HepG2 (cell line): ENCODE results near the gene STAP1. TPM values are rescaled to one million over a fixed set of nuclear protein-coding genes. Genes with fewer than 3 reads are reported as not detected.
"Not testable (repeated sequence)": the region's sequence is repeated elsewhere in the genome, so short reads cannot be mapped to it uniquely, and the experiment has no call there.

ENCODE experiments used
- ATAC-seq: fragments of 200-7000 bp; cut with Tn5 transposase; 3 replicates; pipeline ENCODE4 v1.9.1; 2020; ENCODE audit warnings: mild to moderate bottlenecking, moderate library complexity
- BruUV-seq: library from RNA; stranded (reverse); fragments of 400-500 nt; replicated peaks from 2 replicates; lab custom pipeline; 2021; lab: Mats Ljungman, UMichigan
- CTCF ChIA-PET: fragments of 300-600 bp; formaldehyde crosslinking; extraction: SDS; loops from one replicate; lab custom pipeline; 2021; ENCODE audit warnings: low total read pairs, inconsistent platforms, low intra/inter-chr PET ratio; lab: Yijun Ruan, JAX
- POLR2A ChIA-PET: fragments of 350-600 bp; sonication (Branson Sonifier 250); formaldehyde crosslinking; loops from one replicate; lab custom pipeline; 2020; ENCODE audit warnings: antibody characterized with exemption, inconsistent platforms; lab: Yijun Ruan, JAX
- DNase-seq: peaks from one replicate; pipeline ENCODE4 v3.0.0-alpha.2; 2015; ENCODE audit warnings: low spot score
- FAIRE-seq: peaks from 3 replicates; lab custom pipeline; 2011; peaks lifted over from hg19 to GRCh38; lab: Jason Lieb, UNC
- H2AFZ ChIP-seq: one replicate; pipeline ENCODE4 v1.6.1; 2011; ENCODE audit warnings: low read length, inconsistent platforms
- H3K27ac ChIP-seq: fragments of 300-600 bp; 3 replicates; pipeline ENCODE4 v1.8.0; 2011; ENCODE audit warnings: mixed run types, mild to moderate bottlenecking, mixed read lengths, low read length, inconsistent platforms; ENCODE audit not compliant: insufficient read depth; ENCODE audit errors: extremely low read length
- H3K27me3 ChIP-seq, 2 experiments: fragments of 200-600 bp in 1 of 2; 2 replicates in 1 of 2; 3 replicates in 1 of 2; pipeline versions ENCODE4 v1.6.0 to v1.8.0; 2011; ENCODE audit warnings: low read length in 2 of 2, mild to moderate bottlenecking in 2 of 2, moderate library complexity in 2 of 2, inconsistent platforms in 1 of 2; ENCODE audit not compliant: insufficient read depth in 2 of 2, control insufficient read depth in 1 of 2
- H3K36me3 ChIP-seq, 2 experiments: fragments of 200-600 bp in 1 of 2; replicated peaks in 1 of 2; 2 replicates in 1 of 2; 3 replicates in 1 of 2; pipeline versions ENCODE4 v1.5.1 to v1.8.0; 2011; ENCODE audit warnings: low read length in 2 of 2, inconsistent platforms in 1 of 2; ENCODE audit not compliant: insufficient read depth in 2 of 2, control insufficient read depth in 1 of 2
- H3K4me1 ChIP-seq: 2 replicates; pipeline ENCODE4 v1.5.1; 2012; ENCODE audit warnings: low read length, inconsistent platforms; ENCODE audit not compliant: insufficient read depth
- H3K4me2 ChIP-seq: 2 replicates; pipeline ENCODE4 v1.6.0; 2011; ENCODE audit warnings: low read depth, low read length, inconsistent platforms
- H3K4me3 ChIP-seq, 3 experiments: fragments of 200-600 bp in 1 of 3; sonication (generic), shearing (Covaris generic) in 1 of 3; replicated peaks in 1 of 3; 2 replicates each; pipeline ENCODE4 v1.5.1; 2011 to 2016; ENCODE audit warnings: low read length in 3 of 3, inconsistent platforms in 2 of 3, low read depth in 2 of 3, mild to moderate bottlenecking in 2 of 3, control low read depth in 1 of 3, mixed read lengths in 1 of 3; ENCODE audit not compliant: insufficient read depth in 1 of 3
- H3K79me2 ChIP-seq: one replicate; pipeline ENCODE4 v1.6.1; 2011; ENCODE audit warnings: low read length, inconsistent platforms; ENCODE audit not compliant: insufficient read depth
- H3K9ac ChIP-seq: 2 replicates; pipeline ENCODE4 v1.6.0; 2011; ENCODE audit warnings: mild to moderate bottlenecking, low read depth, low read length, inconsistent platforms; ENCODE audit not compliant: insufficient read depth
- H3K9me3 ChIP-seq: 2 replicates; pipeline ENCODE4 v1.5.1; 2012; ENCODE audit warnings: mild to moderate bottlenecking, low read length
- H4K20me1 ChIP-seq: 2 replicates; pipeline ENCODE4 v1.6.0; 2011; ENCODE audit warnings: inconsistent platforms, mild to moderate bottlenecking, low read length, moderate library complexity; ENCODE audit not compliant: insufficient read depth
- ETV6 ChIP-seq: sonication (generic); formaldehyde crosslinking; conservative IDR thresholded peaks from 2 replicates; pipeline ENCODE4 v1.4.0; 2020; ENCODE audit warnings: missing genetic modification reagents
- MAFG ChIP-seq: sonication (generic); formaldehyde crosslinking; IDR thresholded peaks from 2 replicates; pipeline ENCODE4 v1.5.1; 2020; ENCODE audit warnings: mild to moderate bottlenecking, missing genetic modification reagents
- NFE2L1 ChIP-seq: sonication (generic); formaldehyde crosslinking; IDR thresholded peaks from 2 replicates; pipeline ENCODE4 v1.4.0; 2020; ENCODE audit warnings: missing genetic modification reagents, mild to moderate bottlenecking, borderline replicate concordance
- NFIC ChIP-seq: IDR thresholded peaks from 2 replicates; pipeline ENCODE4 v1.6.1; 2012; ENCODE audit warnings: mild to moderate bottlenecking, low read length, inconsistent platforms
- ZNF572 ChIP-seq: sonication (generic); formaldehyde crosslinking; IDR thresholded peaks from 2 replicates; pipeline ENCODE4 v1.5.1; 2020; ENCODE audit warnings: mild to moderate bottlenecking, missing genetic modification reagents
- ZNF670 ChIP-seq: sonication (generic); formaldehyde crosslinking; IDR thresholded peaks from 2 replicates; pipeline ENCODE4 v1.8.0; 2022; ENCODE audit warnings: mild to moderate bottlenecking, missing genetic modification reagents, borderline replicate concordance
- ZNF773 ChIP-seq: sonication (generic); formaldehyde crosslinking; IDR thresholded peaks from 2 replicates; pipeline ENCODE4 v1.4.0; 2020; ENCODE audit warnings: missing genetic modification reagents, borderline replicate concordance
- WGBS: methylation state at CpG from one replicate; pipeline ENCODE4 v1.1.6; 2017; ENCODE audit warnings: low lambda C conversion rate; 5-methylcytosine and 5-hydroxymethylcytosine counted together
- in situ Hi-C: cut with HindIII; loops from 2 replicates; pipeline ENCODE4 v1.10.0; 2017; ENCODE audit warnings: low pct_unique_long_range_greater_than_20kb; ENCODE audit not compliant: extremely low pct_ligation_motif_present
- intact Hi-C: fragments of 100-400 bp; cut with micrococcal nuclease; formaldehyde crosslinking; loops from one replicate; pipeline ENCODE4 v1.10.0; 2022; ENCODE audit not compliant: unreplicated experiment
- polyA plus RNA-seq, 8 experiments: library from polyadenylated mRNA; depleted of rRNA in 3 of 8; stranded (reverse) in 7 of 8; unstranded in 1 of 8; fragments of >200 nt; fragmentation: Illumina TruSeq in 4 of 8; extraction: Trizol in 4 of 8; gene quantifications; 2 replicates each; pipeline versions ENCODE4 v1.2.1 to v1.2.3, GENCODE V29; 2011 to 2016; ENCODE audit warnings: low read depth in 4 of 8, missing spikeins in 1 of 8, mixed read lengths in 1 of 8; ENCODE audit not compliant: insufficient read depth in 1 of 8
- total RNA-seq, 5 experiments: library from RNA; depleted of rRNA; stranded (reverse); fragments of >200 nt; fragmentation: Illumina TruSeq; extraction: Trizol; gene quantifications; 2 replicates each; pipeline ENCODE4 v1.2.3, GENCODE V29; 2016; ENCODE audit warnings: low read depth in 1 of 5
- TF ChIP-seq, protein P1 (sequence below): sonication (generic); formaldehyde crosslinking; IDR thresholded peaks from 2 replicates; pipeline ENCODE4 v1.5.0; 2020; ENCODE audit warnings: missing genetic modification reagents
- TF ChIP-seq, protein P2 (sequence below): sonication (generic); formaldehyde crosslinking; IDR thresholded peaks from 2 replicates; pipeline ENCODE4 v1.4.0; 2020; ENCODE audit warnings: mild to moderate bottlenecking, missing genetic modification reagents

STAP1 gene
- total and polyA plus RNA-seq, 2 of the 13 experiments (the other 11 are each of a cell fraction or from before 2014, with no cell fraction given): not detected

DNA sequence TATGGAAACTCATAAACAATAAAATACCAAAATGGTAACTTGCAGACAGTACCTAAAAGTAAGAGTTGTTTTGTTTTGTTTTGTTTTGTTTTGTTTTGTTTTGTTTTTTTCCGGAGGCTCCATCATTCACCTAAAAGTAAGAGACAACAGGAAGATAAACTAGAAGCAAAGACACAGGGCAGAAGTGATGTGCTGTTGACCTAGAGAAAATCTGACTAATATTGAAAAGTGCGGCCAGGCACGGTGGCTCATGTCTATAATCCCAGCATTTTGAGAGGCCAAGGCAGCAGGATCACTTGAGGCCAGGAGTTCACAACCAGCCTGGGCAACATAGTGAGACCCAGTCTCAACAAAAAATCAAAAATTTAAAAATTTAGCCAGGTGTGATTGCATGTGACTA, 7.7 kb upstream of the STAP1 start:
- ChIA-PET POLR2A (no interaction called here), CTCF (no interaction called here)
- no peak for DNase-seq
- Histone ChIP-seq H2AFZ (no peak overlapping the region), H3K4me2 (no peak overlapping the region), H3K36me3 (no peaks in the 10 kb centered on the region), H3K27me3 (no peaks in the 10 kb centered on the region), H4K20me1 (no peaks in the 10 kb centered on the region), H3K9ac (no peak overlapping the region), H3K4me3 (no peak overlapping the region), H3K27ac (no peak overlapping the region), H3K4me1 (0 out of 2 replicates have a peak, but pooled peaks cover 8% of the 10 kb centered on the region), H3K9me3 (no peaks in the 10 kb centered on the region), H3K79me2 (no peaks in the 10 kb centered on the region)
- intact Hi-C loops (no loop called here), in situ Hi-C loops (loop anchor here (25.0 kb wide), 1 partner anchor 361 kb away; no protein-coding TSS in a partner anchor)
- BruUV-seq: no TSS peak
- TF ChIP-seq, protein P1, sequence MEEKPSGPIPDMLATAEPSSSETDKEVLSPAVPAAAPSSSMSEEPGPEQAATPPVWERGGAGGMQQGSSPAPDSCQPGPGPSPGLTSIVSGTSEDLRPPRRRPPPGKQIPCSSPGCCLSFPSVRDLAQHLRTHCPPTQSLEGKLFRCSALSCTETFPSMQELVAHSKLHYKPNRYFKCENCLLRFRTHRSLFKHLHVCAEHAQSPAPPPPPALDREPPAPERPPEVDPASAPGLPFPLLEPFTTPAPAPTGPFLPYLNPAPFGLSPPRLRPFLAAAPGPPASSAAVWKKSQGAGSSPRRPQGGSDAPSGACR: no peak
- TF ChIP-seq NFE2L1 (no peak), MAFG (CRISPR knock-in tag) (no peak), NFIC (no peak), ZNF670 (CRISPR knock-in tag) (no peak), ZNF773 (CRISPR knock-in tag) (no peak), ETV6 (CRISPR knock-in tag) (no peak), ZNF572 (CRISPR knock-in tag) (no peak)
- TF ChIP-seq, protein P2, sequence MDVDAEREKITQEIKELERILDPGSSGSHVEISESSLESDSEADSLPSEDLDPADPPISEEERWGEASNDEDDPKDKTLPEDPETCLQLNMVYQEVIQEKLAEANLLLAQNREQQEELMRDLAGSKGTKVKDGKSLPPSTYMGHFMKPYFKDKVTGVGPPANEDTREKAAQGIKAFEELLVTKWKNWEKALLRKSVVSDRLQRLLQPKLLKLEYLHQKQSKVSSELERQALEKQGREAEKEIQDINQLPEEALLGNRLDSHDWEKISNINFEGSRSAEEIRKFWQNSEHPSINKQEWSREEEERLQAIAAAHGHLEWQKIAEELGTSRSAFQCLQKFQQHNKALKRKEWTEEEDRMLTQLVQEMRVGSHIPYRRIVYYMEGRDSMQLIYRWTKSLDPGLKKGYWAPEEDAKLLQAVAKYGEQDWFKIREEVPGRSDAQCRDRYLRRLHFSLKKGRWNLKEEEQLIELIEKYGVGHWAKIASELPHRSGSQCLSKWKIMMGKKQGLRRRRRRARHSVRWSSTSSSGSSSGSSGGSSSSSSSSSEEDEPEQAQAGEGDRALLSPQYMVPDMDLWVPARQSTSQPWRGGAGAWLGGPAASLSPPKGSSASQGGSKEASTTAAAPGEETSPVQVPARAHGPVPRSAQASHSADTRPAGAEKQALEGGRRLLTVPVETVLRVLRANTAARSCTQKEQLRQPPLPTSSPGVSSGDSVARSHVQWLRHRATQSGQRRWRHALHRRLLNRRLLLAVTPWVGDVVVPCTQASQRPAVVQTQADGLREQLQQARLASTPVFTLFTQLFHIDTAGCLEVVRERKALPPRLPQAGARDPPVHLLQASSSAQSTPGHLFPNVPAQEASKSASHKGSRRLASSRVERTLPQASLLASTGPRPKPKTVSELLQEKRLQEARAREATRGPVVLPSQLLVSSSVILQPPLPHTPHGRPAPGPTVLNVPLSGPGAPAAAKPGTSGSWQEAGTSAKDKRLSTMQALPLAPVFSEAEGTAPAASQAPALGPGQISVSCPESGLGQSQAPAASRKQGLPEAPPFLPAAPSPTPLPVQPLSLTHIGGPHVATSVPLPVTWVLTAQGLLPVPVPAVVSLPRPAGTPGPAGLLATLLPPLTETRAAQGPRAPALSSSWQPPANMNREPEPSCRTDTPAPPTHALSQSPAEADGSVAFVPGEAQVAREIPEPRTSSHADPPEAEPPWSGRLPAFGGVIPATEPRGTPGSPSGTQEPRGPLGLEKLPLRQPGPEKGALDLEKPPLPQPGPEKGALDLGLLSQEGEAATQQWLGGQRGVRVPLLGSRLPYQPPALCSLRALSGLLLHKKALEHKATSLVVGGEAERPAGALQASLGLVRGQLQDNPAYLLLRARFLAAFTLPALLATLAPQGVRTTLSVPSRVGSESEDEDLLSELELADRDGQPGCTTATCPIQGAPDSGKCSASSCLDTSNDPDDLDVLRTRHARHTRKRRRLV (CRISPR knock-in tag): no peak
- ATAC-seq: no peak
- no peak for FAIRE-seq
- 69% methylated on average over 3 of the region's 3 CpGs for WGBS

DNA sequence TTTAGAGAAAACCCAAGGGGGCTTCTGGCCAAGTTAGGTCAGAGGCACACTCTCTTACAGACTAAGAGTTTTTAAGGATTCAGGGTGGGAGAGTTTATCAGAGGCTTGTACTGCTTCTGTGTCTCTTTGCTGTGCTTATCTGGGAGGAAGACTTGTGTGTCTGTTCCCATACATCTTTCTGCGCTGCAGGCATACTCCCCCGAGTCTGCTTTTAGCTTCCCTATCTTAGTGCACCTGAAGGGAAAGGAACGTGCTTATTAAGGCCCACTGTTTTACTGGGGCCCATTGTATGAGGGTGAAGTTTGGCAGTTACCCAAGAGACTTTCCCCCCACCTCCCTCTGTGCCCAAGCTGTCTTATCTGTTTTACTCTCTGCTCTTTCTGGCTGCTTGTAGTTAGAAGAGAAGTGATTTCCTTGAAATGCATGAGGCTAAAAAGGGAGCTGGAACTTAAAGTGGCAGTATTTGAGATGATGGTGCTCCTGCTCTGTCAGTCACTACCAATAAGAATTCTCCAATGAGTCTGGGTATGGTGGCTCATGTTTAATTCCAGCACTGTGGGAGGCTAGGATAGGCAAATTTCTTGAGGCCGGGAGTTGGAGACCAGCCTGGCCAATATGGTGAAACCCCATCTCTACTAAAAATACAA, 6.3 kb upstream of the STAP1 start:
- in situ Hi-C loops: loop anchor here (25.0 kb wide), 1 partner anchor 360 kb away; no protein-coding TSS in a partner anchor
- H3K4me1 ChIP-seq, ATAC-seq, FAIRE-seq, H3K9me3 ChIP-seq, H3K27me3 ChIP-seq, DNase-seq, H3K9ac ChIP-seq, H3K4me2 ChIP-seq, H3K36me3 ChIP-seq, H2AFZ ChIP-seq, CTCF ChIA-PET, H4K20me1 ChIP-seq, intact Hi-C loops, H3K79me2 ChIP-seq, BruUV-seq, H3K4me3 ChIP-seq, H3K27ac ChIP-seq: not testable (repeated sequence)
- WGBS: 44% methylated on average over 4 of the region's 4 CpGs
- POLR2A ChIA-PET: interaction anchor here (0.6 kb wide), 1 partner anchor 13 kb away, joined by 3 read pairs; no protein-coding TSS in a partner anchor
